GM19351 (cell line): ENCODE results near the gene UNC5CL.

ENCODE experiments used
- ATAC-seq: cut with Tn5 transposase; IDR thresholded peaks from one replicate; pipeline ENCODE4 v1.9.1; 2021; ENCODE audit warnings: mild to moderate bottlenecking, moderate library complexity; ENCODE audit not compliant: unreplicated experiment

UNC5CL gene

GRCh38 chr6:40977695-40978094 is 61.3 kb downstream of the UNC5CL start:
- ATAC-seq, result no peak

GRCh38 chr6:40977085-40977484 is 61.9 kb downstream of the UNC5CL start:
- no peak for ATAC-seq
